Nucleus accumbens (tissue), 56 donors: ENCODE measurements around the gene PRKAB2.
"Not testable (repeated sequence)": the region's sequence is repeated elsewhere in the genome, so short reads cannot be mapped to it uniquely, and the experiment has no call there.

Experiments
- DNase-seq, 56 donors: peaks; one replicate each; lab custom pipeline; 2025; lab: John Stamatoyannopoulos, UW

The PRKAB2 gene, protein sequence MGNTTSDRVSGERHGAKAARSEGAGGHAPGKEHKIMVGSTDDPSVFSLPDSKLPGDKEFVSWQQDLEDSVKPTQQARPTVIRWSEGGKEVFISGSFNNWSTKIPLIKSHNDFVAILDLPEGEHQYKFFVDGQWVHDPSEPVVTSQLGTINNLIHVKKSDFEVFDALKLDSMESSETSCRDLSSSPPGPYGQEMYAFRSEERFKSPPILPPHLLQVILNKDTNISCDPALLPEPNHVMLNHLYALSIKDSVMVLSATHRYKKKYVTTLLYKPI

DNA sequence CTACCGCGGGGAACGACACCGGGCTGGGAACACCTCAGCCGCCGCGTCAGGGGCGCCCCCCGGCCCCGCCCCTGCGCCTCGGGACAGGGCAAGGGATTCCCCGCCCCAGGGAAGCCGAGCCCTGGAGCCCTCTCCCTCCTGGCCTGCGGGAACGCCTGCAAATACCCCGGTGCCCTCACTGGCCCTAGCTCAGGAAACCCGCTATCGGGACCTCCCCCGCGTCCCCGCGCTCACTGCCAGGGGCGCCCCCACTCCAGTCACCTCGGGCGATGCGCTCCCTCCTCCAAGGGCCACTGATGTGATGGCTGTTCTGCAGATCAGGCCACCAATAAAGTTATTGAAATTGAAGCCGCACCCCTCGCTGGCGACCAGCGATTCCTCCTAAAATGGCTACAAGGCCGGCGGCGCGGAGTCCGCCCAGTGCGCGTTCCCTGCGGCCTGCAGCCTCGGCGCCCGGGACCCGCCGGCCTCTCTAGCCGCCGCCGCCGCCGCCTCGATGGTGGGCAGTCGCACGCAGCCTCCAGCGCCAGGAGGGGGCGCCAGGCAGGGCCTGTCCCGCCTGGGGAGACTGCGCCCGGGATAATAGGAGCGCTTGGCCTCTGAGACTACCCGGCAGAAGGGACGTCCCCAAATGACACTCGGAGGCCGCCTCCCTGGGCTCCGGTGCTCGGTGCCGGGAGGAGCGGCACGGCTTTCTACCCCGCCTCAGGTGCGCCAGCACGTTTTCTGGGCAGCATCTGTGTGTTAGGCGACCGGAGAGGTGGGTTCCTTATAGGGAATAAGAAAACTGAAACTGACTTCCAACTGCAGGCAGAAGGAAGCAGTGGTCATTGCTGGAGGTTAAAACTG, at the start of gene PRKAB2:
Gene PRKAB2 (minus strand): TSS at position 303 of the 849 bp plus-strand sequence. CDS start 326 bp downstream, outside the sequence.
- DNase-seq = peak; percentile 69 to 97 (median 92)

DNA sequence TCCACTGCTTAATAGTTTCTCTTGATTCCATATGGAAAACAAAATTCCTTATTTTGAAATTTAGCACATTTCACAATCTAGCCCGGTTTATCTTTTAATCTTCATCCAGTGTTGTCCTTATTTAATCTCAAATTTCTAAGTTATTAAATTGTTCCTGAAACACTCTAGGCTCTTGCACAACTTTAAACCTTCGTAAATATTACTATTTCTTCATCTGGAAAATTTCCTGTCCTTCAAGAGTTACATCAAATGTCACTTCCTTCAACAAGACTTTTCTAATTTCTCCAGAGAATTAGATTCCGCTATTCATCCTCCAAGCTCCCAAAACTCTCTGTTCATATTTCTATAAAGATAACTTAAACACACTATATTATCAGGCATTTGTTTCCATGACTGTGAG, 46.3 kb upstream of the PRKAB2 start:
- no peak for DNase-seq

GRCh38 chr1:147217141-147217540, 44.9 kb upstream of the PRKAB2 start:
- DNase-seq = no peak

- no peak for DNase-seq
Observed at GRCh38 chr1:147216124-147216523, 43.9 kb upstream of the PRKAB2 start.

DNA sequence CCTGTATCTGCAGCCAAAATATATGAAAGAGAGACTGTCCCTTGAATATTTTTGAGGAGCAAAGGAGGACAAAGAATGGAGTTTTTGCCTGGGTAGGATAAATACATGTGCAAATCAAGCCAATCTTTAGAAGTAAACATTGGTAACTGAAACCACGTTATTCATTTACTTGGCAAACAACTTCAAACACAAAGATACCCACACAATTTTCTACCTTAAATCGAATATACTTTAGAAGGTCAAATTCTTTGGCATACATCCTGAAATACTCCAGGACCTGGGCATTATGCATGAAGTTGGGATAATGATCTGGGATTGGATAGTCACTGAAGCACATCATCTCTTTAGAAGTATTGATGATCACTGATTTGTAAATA, 43.3 kb upstream of the PRKAB2 start:
- DNase-seq = no peak

- DNase-seq = no peak
Observed at GRCh38 chr1:147214842-147215539, 42.7 kb upstream of the PRKAB2 start.

GRCh38 chr1:147214325-147214724, 42.1 kb upstream of the PRKAB2 start:
- DNase-seq = no peak

DNA sequence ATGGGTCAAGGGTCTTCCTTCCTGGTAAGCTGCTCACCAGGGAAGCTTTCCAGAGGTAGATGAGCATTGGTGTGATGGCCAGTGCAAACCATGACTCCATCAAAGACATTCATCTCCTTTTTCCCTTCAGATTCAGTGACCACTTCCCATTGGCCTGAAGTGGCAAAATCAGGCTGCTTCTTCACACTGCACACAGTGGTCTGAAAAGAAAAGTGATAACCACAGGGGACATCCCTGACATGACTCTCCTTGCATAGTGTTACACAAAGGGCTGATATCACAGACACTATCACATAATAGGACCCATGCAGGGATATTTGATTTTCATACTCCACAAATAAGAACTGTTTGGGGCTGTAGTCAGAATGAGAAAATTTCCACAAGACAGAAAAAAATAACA, 41.0 kb upstream of the PRKAB2 start:
- no peak for DNase-seq

GRCh38 chr1:147211577-147211976, 39.3 kb upstream of the PRKAB2 start:
- no peak for DNase-seq

GRCh38 chr1:147210987-147211386, 38.7 kb upstream of the PRKAB2 start:
- DNase-seq = no peak

- DNase-seq = no peak
Observed at GRCh38 chr1:147209825-147210821, 37.9 kb upstream of the PRKAB2 start.

- no peak for DNase-seq
Observed at GRCh38 chr1:147208619-147209018, 36.3 kb upstream of the PRKAB2 start.

DNA sequence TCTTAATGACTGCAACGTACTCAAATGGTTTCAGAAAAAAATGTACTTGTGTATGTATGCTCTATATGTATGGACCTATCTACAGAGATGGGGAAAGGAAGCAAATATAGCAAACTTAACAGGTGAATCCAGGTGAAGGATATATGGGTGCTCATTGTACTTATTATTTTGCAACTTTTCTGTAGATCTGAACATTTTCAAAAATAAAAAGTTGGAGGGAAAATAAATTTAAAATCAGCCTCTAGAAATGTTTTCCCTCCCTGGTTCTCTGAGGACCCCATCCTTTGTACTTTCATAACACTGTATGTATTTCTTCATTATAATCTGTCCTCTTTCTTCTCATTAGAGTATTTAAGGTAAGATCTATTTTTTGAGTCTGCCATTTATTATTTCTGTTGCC, 34.9 kb upstream of the PRKAB2 start:
- no peak for DNase-seq

- no peak for DNase-seq
Observed at GRCh38 chr1:147204080-147204479, 31.8 kb upstream of the PRKAB2 start.

GRCh38 chr1:147202576-147202975, 30.3 kb upstream of the PRKAB2 start:
- no peak for DNase-seq

DNA sequence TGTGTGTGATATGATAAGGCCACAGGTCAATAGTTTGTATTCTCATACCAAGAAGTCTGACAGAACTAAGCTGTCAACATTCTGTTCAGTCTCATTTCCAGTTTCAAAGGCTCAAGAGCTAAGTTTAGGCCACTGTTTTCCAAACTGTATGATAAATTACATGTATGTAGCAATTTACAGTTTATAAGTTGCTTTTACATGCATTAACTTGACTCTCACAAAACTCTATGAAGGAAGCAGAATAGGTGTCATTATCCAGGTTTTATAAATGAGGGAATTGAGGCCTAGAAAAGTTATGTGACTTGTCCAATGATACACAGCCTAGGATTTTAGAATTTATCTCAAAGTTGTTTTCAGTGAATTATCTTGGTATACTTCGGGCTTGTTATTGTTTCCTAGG, 29.5 kb upstream of the PRKAB2 start:
- DNase-seq = no peak

DNA sequence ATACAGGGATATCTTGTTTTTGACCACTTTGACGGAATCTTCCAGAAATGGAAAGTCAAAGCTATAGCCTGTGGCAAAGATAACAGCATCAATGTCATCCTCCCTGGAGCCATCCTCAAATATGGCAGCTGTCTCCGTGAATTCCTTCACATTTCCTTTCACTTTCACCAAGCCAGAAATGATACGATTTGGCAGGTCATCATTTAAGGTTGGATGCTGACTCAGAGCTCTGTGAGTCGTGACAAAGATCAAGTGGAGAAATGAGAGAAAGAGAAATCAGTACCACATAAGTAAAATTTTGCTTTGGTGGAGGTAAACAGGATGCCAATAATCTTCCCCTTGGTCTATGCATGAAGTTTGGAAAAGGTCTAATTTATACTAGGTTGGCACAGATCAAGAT, 29.0 kb upstream of the PRKAB2 start:
- DNase-seq = no peak

GRCh38 chr1:147197324-147197723, 25.1 kb upstream of the PRKAB2 start:
- not testable (repeated sequence) for DNase-seq

DNA sequence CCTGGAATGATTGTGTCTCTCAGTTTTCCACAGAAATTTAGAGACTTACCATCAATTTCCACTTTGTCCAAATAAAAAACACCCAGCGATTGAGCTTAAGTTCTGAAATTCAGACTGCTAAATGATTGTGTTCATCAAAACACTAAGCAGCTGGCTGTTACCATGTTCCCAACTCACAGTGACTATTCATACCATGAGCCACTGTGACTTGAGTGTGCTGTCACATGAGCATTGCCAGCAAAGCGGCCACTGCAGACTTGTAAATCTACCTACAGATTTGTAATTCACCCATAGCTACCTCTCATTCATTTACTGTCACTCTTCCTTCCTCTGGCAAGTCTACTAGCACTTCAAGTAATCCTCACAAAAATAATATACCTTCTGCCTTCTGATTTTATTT, 17.2 kb upstream of the PRKAB2 start:
- DNase-seq = peak in 3 of 56 donors; percentile 0 to 4 (median 0)

- DNase-seq = no peak
Observed at GRCh38 chr1:147185432-147185831, 13.2 kb upstream of the PRKAB2 start.
